Activated naive CD8-positive, alpha-beta T cell treated with anti-CD3 and anti-CD28 coated beads for 36 hours (primary cell): ENCODE results near the gene UBAC1. TPM values are rescaled to one million over a fixed set of nuclear protein-coding genes. Genes with fewer than 3 reads are reported as not detected.

ENCODE experiments used
- DNase-seq: peaks from one replicate; pipeline ENCODE4 v3.0.0; 2021
- H3K27ac Mint-ChIP-seq: one replicate; pipeline ENCODE4 v1.8.0; 2022; ENCODE audit warnings: mild to moderate bottlenecking, moderate library complexity, mixed read lengths
- H3K27me3 Mint-ChIP-seq: one replicate; pipeline ENCODE4 v1.8.0; 2022; ENCODE audit warnings: mild to moderate bottlenecking, mixed read lengths
- H3K36me3 Mint-ChIP-seq: one replicate; pipeline ENCODE4 v1.8.0; 2021; ENCODE audit warnings: mild to moderate bottlenecking, mixed read lengths
- H3K4me1 Mint-ChIP-seq: one replicate; pipeline ENCODE4 v1.8.0; 2021; ENCODE audit warnings: mixed read lengths
- H3K4me3 Mint-ChIP-seq: one replicate; pipeline ENCODE4 v1.8.0; 2022; ENCODE audit warnings: mild to moderate bottlenecking, moderate library complexity, mixed read lengths
- H3K9me3 Mint-ChIP-seq: one replicate; pipeline ENCODE4 v1.8.0; 2022; ENCODE audit warnings: mixed read lengths
- total RNA-seq, 2 experiments: library from RNA; stranded (reverse); gene quantifications; one replicate each; pipeline ENCODE4 v1.2.3, GENCODE V29; 2021

Gene UBAC1
- total RNA-seq, 2 experiments from 2014 or later: 30.0 to 32.6 TPM

GRCh38 chr9:135998410-135999071 is 37.4 kb upstream of the UBAC1 start:
- no peaks in the 10 kb centered on the region for H3K9me3 Mint-ChIP-seq
- no peaks in the 10 kb centered on the region for H3K27me3 Mint-ChIP-seq
- no peak for DNase-seq
- no peaks in the 10 kb centered on the region for H3K36me3 Mint-ChIP-seq
- H3K4me1 Mint-ChIP-seq: peaks cover 1% of the 10 kb centered on the region
- H3K27ac Mint-ChIP-seq: no peak overlapping the region
- no peak overlapping the region for H3K4me3 Mint-ChIP-seq

- DNase-seq: no peak
- no peaks in the 10 kb centered on the region for H3K27me3 Mint-ChIP-seq
- H3K36me3 Mint-ChIP-seq: no peaks in the 10 kb centered on the region
- H3K4me3 Mint-ChIP-seq: no peak overlapping the region
- no peak overlapping the region for H3K27ac Mint-ChIP-seq
- H3K4me1 Mint-ChIP-seq: peaks cover 1% of the 10 kb centered on the region
- H3K9me3 Mint-ChIP-seq: no peaks in the 10 kb centered on the region
Measured at GRCh38 chr9:135998016-135998380, 36.8 kb upstream of the UBAC1 start.

GRCh38 chr9:135997090-135998015 is 36.2 kb upstream of the UBAC1 start:
- Mint-ChIP-seq H3K27me3 (no peaks in the 10 kb centered on the region), H3K4me3 (no peak overlapping the region), H3K9me3 (no peaks in the 10 kb centered on the region), H3K27ac (no peak overlapping the region), H3K36me3 (no peaks in the 10 kb centered on the region), H3K4me1 (peaks cover 5% of the 10 kb centered on the region)
- DNase-seq: no peak

- H3K4me3 Mint-ChIP-seq: no peak overlapping the region
- DNase-seq: no peak
- H3K4me1 Mint-ChIP-seq: peaks cover 9% of the 10 kb centered on the region
- H3K9me3 Mint-ChIP-seq: no peaks in the 10 kb centered on the region
- H3K27me3 Mint-ChIP-seq: no peaks in the 10 kb centered on the region
- H3K27ac Mint-ChIP-seq: no peak overlapping the region
- H3K36me3 Mint-ChIP-seq: no peaks in the 10 kb centered on the region
Measured at GRCh38 chr9:135995816-135996215, 34.6 kb upstream of the UBAC1 start.

GRCh38 chr9:135994501-135995192 is 33.5 kb upstream of the UBAC1 start:
- no peak overlapping the region for H3K27ac Mint-ChIP-seq
- no peak for DNase-seq
- H3K9me3 Mint-ChIP-seq: no peaks in the 10 kb centered on the region
- peaks cover 12% of the 10 kb centered on the region for H3K4me1 Mint-ChIP-seq
- no peaks in the 10 kb centered on the region for H3K36me3 Mint-ChIP-seq
- H3K27me3 Mint-ChIP-seq: no peaks in the 10 kb centered on the region
- H3K4me3 Mint-ChIP-seq: no peak overlapping the region

GRCh38 chr9:135993765-135994500 is 32.8 kb upstream of the UBAC1 start:
- no peaks in the 10 kb centered on the region for H3K36me3 Mint-ChIP-seq
- H3K4me3 Mint-ChIP-seq: no peak overlapping the region
- no peak for DNase-seq
- peaks cover 13% of the 10 kb centered on the region for H3K4me1 Mint-ChIP-seq
- no peak overlapping the region for H3K27ac Mint-ChIP-seq
- no peaks in the 10 kb centered on the region for H3K27me3 Mint-ChIP-seq
- no peaks in the 10 kb centered on the region for H3K9me3 Mint-ChIP-seq

- H3K36me3 Mint-ChIP-seq: no peaks in the 10 kb centered on the region
- no peaks in the 10 kb centered on the region for H3K9me3 Mint-ChIP-seq
- no peak for DNase-seq
- no peak overlapping the region for H3K27ac Mint-ChIP-seq
- H3K4me1 Mint-ChIP-seq: peaks cover 13% of the 10 kb centered on the region
- H3K4me3 Mint-ChIP-seq: no peak overlapping the region
- no peaks in the 10 kb centered on the region for H3K27me3 Mint-ChIP-seq
Measured at GRCh38 chr9:135993409-135993742, 32.2 kb upstream of the UBAC1 start.

- H3K27ac Mint-ChIP-seq: no peak overlapping the region
- H3K4me1 Mint-ChIP-seq: peaks cover 13% of the 10 kb centered on the region
- H3K4me3 Mint-ChIP-seq: no peak overlapping the region
- DNase-seq: peak; percentile 35
- no peaks in the 10 kb centered on the region for H3K36me3 Mint-ChIP-seq
- H3K27me3 Mint-ChIP-seq: no peaks in the 10 kb centered on the region
- no peaks in the 10 kb centered on the region for H3K9me3 Mint-ChIP-seq
Measured at GRCh38 chr9:135992486-135993408, 31.6 kb upstream of the UBAC1 start.

GRCh38 chr9:135991771-135992170 is 30.6 kb upstream of the UBAC1 start:
- Mint-ChIP-seq H3K9me3 (no peaks in the 10 kb centered on the region), H3K27me3 (no peaks in the 10 kb centered on the region), H3K4me3 (no peak overlapping the region), H3K4me1 (peaks cover 13% of the 10 kb centered on the region), H3K36me3 (no peaks in the 10 kb centered on the region), H3K27ac (no peak overlapping the region)
- no peak for DNase-seq

GRCh38 chr9:135990468-135991429 is 29.6 kb upstream of the UBAC1 start:
- no peak overlapping the region for H3K4me3 Mint-ChIP-seq
- no peaks in the 10 kb centered on the region for H3K27me3 Mint-ChIP-seq
- peak; percentile 28 for DNase-seq
- H3K27ac Mint-ChIP-seq: no peak overlapping the region
- H3K4me1 Mint-ChIP-seq: peaks cover 13% of the 10 kb centered on the region
- no peaks in the 10 kb centered on the region for H3K9me3 Mint-ChIP-seq
- H3K36me3 Mint-ChIP-seq: no peaks in the 10 kb centered on the region

GRCh38 chr9:135989722-135990467 is 28.7 kb upstream of the UBAC1 start:
- H3K27me3 Mint-ChIP-seq: no peaks in the 10 kb centered on the region
- no peaks in the 10 kb centered on the region for H3K9me3 Mint-ChIP-seq
- H3K36me3 Mint-ChIP-seq: no peaks in the 10 kb centered on the region
- no peak overlapping the region for H3K27ac Mint-ChIP-seq
- DNase-seq: peak; percentile 29
- no peak overlapping the region for H3K4me3 Mint-ChIP-seq
- peaks cover 13% of the 10 kb centered on the region for H3K4me1 Mint-ChIP-seq

- Mint-ChIP-seq H3K9me3 (no peaks in the 10 kb centered on the region), H3K27me3 (no peaks in the 10 kb centered on the region), H3K27ac (no peak overlapping the region), H3K36me3 (no peaks in the 10 kb centered on the region), H3K4me3 (no peak overlapping the region), H3K4me1 (peaks cover 12% of the 10 kb centered on the region)
- DNase-seq: no peak
Measured at GRCh38 chr9:135989157-135989556, 28.0 kb upstream of the UBAC1 start.

- no peaks in the 10 kb centered on the region for H3K36me3 Mint-ChIP-seq
- no peak overlapping the region for H3K4me3 Mint-ChIP-seq
- no peaks in the 10 kb centered on the region for H3K27me3 Mint-ChIP-seq
- H3K9me3 Mint-ChIP-seq: no peaks in the 10 kb centered on the region
- H3K4me1 Mint-ChIP-seq: peaks cover 12% of the 10 kb centered on the region
- no peak overlapping the region for H3K27ac Mint-ChIP-seq
- DNase-seq: no peak
Measured at GRCh38 chr9:135988493-135988892, 27.3 kb upstream of the UBAC1 start.
